HepG2 (cell line): Measurements from ENCODE around the gene CAGE1. TPM values are rescaled to one million over a fixed set of nuclear protein-coding genes. Genes with fewer than 3 reads are reported as not detected.

Source experiments
- ATAC-seq: fragments of 200-7000 bp; cut with Tn5 transposase; 3 replicates; pipeline ENCODE4 v1.9.1; 2020; ENCODE audit warnings: mild to moderate bottlenecking, moderate library complexity
- BruUV-seq: library from RNA; stranded (reverse); fragments of 400-500 nt; replicated peaks from 2 replicates; lab custom pipeline; 2021; lab: Mats Ljungman, UMichigan
- CTCF ChIA-PET: fragments of 300-600 bp; formaldehyde crosslinking; extraction: SDS; loops from one replicate; lab custom pipeline; 2021; ENCODE audit warnings: low total read pairs, inconsistent platforms, low intra/inter-chr PET ratio; lab: Yijun Ruan, JAX
- POLR2A ChIA-PET: fragments of 350-600 bp; sonication (Branson Sonifier 250); formaldehyde crosslinking; loops from one replicate; lab custom pipeline; 2020; ENCODE audit warnings: antibody characterized with exemption, inconsistent platforms; lab: Yijun Ruan, JAX
- DNase-seq: peaks from one replicate; pipeline ENCODE4 v3.0.0-alpha.2; 2015; ENCODE audit warnings: low spot score
- FAIRE-seq: peaks from 3 replicates; lab custom pipeline; 2011; peaks lifted over from hg19 to GRCh38; lab: Jason Lieb, UNC
- H2AFZ ChIP-seq: one replicate; pipeline ENCODE4 v1.6.1; 2011; ENCODE audit warnings: low read length, inconsistent platforms
- H3K27ac ChIP-seq: fragments of 300-600 bp; 3 replicates; pipeline ENCODE4 v1.8.0; 2011; ENCODE audit warnings: mixed run types, mild to moderate bottlenecking, mixed read lengths, low read length, inconsistent platforms; ENCODE audit not compliant: insufficient read depth; ENCODE audit errors: extremely low read length
- H3K27me3 ChIP-seq, 2 experiments: fragments of 200-600 bp in 1 of 2; 2 replicates in 1 of 2; 3 replicates in 1 of 2; pipeline versions ENCODE4 v1.6.0 to v1.8.0; 2011; ENCODE audit warnings: low read length in 2 of 2, mild to moderate bottlenecking in 2 of 2, moderate library complexity in 2 of 2, inconsistent platforms in 1 of 2; ENCODE audit not compliant: insufficient read depth in 2 of 2, control insufficient read depth in 1 of 2
- H3K36me3 ChIP-seq, 2 experiments: fragments of 200-600 bp in 1 of 2; replicated peaks in 1 of 2; 2 replicates in 1 of 2; 3 replicates in 1 of 2; pipeline versions ENCODE4 v1.5.1 to v1.8.0; 2011; ENCODE audit warnings: low read length in 2 of 2, inconsistent platforms in 1 of 2; ENCODE audit not compliant: insufficient read depth in 2 of 2, control insufficient read depth in 1 of 2
- H3K4me1 ChIP-seq: 2 replicates; pipeline ENCODE4 v1.5.1; 2012; ENCODE audit warnings: low read length, inconsistent platforms; ENCODE audit not compliant: insufficient read depth
- H3K4me2 ChIP-seq: 2 replicates; pipeline ENCODE4 v1.6.0; 2011; ENCODE audit warnings: low read depth, low read length, inconsistent platforms
- H3K4me3 ChIP-seq, 3 experiments: fragments of 200-600 bp in 1 of 3; sonication (generic), shearing (Covaris generic) in 1 of 3; replicated peaks in 1 of 3; 2 replicates each; pipeline ENCODE4 v1.5.1; 2011 to 2016; ENCODE audit warnings: low read length in 3 of 3, inconsistent platforms in 2 of 3, low read depth in 2 of 3, mild to moderate bottlenecking in 2 of 3, control low read depth in 1 of 3, mixed read lengths in 1 of 3; ENCODE audit not compliant: insufficient read depth in 1 of 3
- H3K79me2 ChIP-seq: one replicate; pipeline ENCODE4 v1.6.1; 2011; ENCODE audit warnings: low read length, inconsistent platforms; ENCODE audit not compliant: insufficient read depth
- H3K9ac ChIP-seq: 2 replicates; pipeline ENCODE4 v1.6.0; 2011; ENCODE audit warnings: mild to moderate bottlenecking, low read depth, low read length, inconsistent platforms; ENCODE audit not compliant: insufficient read depth
- H3K9me3 ChIP-seq: 2 replicates; pipeline ENCODE4 v1.5.1; 2012; ENCODE audit warnings: mild to moderate bottlenecking, low read length
- H4K20me1 ChIP-seq: 2 replicates; pipeline ENCODE4 v1.6.0; 2011; ENCODE audit warnings: inconsistent platforms, mild to moderate bottlenecking, low read length, moderate library complexity; ENCODE audit not compliant: insufficient read depth
- CREBL2 ChIP-seq: sonication (generic); formaldehyde crosslinking; IDR thresholded peaks from 2 replicates; pipeline ENCODE4 v1.8.1; 2023; ENCODE audit warnings: missing genetic modification reagents, mild to moderate bottlenecking, borderline replicate concordance
- FOXC1 ChIP-seq: sonication (generic); formaldehyde crosslinking; IDR thresholded peaks from 2 replicates; pipeline ENCODE4 v1.8.0; 2022; ENCODE audit warnings: mild to moderate bottlenecking, missing genetic modification reagents, borderline replicate concordance
- GPN1 ChIP-seq: sonication (generic); formaldehyde crosslinking; IDR thresholded peaks from 2 replicates; pipeline ENCODE4 v1.5.1; 2020; ENCODE audit warnings: missing genetic modification reagents, borderline replicate concordance
- GRHL1 ChIP-seq: sonication (generic); formaldehyde crosslinking; conservative IDR thresholded peaks from 2 replicates; pipeline ENCODE4 v1.8.0; 2022; ENCODE audit warnings: missing genetic modification reagents
- MTF1 ChIP-seq: sonication (generic); formaldehyde crosslinking; IDR thresholded peaks from 2 replicates; pipeline ENCODE4 v1.5.0; 2020; ENCODE audit warnings: missing genetic modification reagents
- NCOA2 ChIP-seq: sonication (generic); formaldehyde crosslinking; IDR thresholded peaks from 2 replicates; pipeline ENCODE4 v1.8.0; 2022; ENCODE audit warnings: inconsistent platforms
- NRL ChIP-seq: sonication (generic); formaldehyde crosslinking; IDR thresholded peaks from 2 replicates; pipeline ENCODE4 v1.5.0; 2020; ENCODE audit warnings: missing genetic modification reagents, mild to moderate bottlenecking, moderate library complexity, borderline replicate concordance
- TEAD3 ChIP-seq: optimal IDR thresholded peaks from 2 replicates; pipeline ENCODE3; 2016; ENCODE audit warnings: borderline replicate concordance
- THRA ChIP-seq: sonication (generic); formaldehyde crosslinking; IDR thresholded peaks from 2 replicates; pipeline ENCODE4 v1.4.0; 2020; ENCODE audit warnings: missing genetic modification reagents, borderline replicate concordance
- ZBTB20 ChIP-seq: sonication (generic); formaldehyde crosslinking; IDR thresholded peaks from 2 replicates; pipeline ENCODE4 v1.8.1; 2023; ENCODE audit warnings: missing genetic modification reagents, low read depth, mild to moderate bottlenecking, borderline replicate concordance
- ZNF10 ChIP-seq: sonication (generic); formaldehyde crosslinking; IDR thresholded peaks from 2 replicates; pipeline ENCODE4 v1.4.0; 2020; ENCODE audit warnings: mild to moderate bottlenecking, low read depth, missing genetic modification reagents, borderline replicate concordance
- WGBS: methylation state at CpG from one replicate; pipeline ENCODE4 v1.1.6; 2017; ENCODE audit warnings: low lambda C conversion rate; 5-methylcytosine and 5-hydroxymethylcytosine counted together
- in situ Hi-C: cut with HindIII; loops from 2 replicates; pipeline ENCODE4 v1.10.0; 2017; ENCODE audit warnings: low pct_unique_long_range_greater_than_20kb; ENCODE audit not compliant: extremely low pct_ligation_motif_present
- intact Hi-C: fragments of 100-400 bp; cut with micrococcal nuclease; formaldehyde crosslinking; loops from one replicate; pipeline ENCODE4 v1.10.0; 2022; ENCODE audit not compliant: unreplicated experiment
- polyA plus RNA-seq, 8 experiments: library from polyadenylated mRNA; depleted of rRNA in 3 of 8; stranded (reverse) in 7 of 8; unstranded in 1 of 8; fragments of >200 nt; fragmentation: Illumina TruSeq in 4 of 8; extraction: Trizol in 4 of 8; gene quantifications; 2 replicates each; pipeline versions ENCODE4 v1.2.1 to v1.2.3, GENCODE V29; 2011 to 2016; ENCODE audit warnings: low read depth in 4 of 8, missing spikeins in 1 of 8, mixed read lengths in 1 of 8; ENCODE audit not compliant: insufficient read depth in 1 of 8
- total RNA-seq, 5 experiments: library from RNA; depleted of rRNA; stranded (reverse); fragments of >200 nt; fragmentation: Illumina TruSeq; extraction: Trizol; gene quantifications; 2 replicates each; pipeline ENCODE4 v1.2.3, GENCODE V29; 2016; ENCODE audit warnings: low read depth in 1 of 5

Gene CAGE1
- total and polyA plus RNA-seq, 2 of the 13 experiments (the other 11 are each of a cell fraction or from before 2014, with no cell fraction given), result 0.03 to 0.15 TPM

- TF ChIP-seq GRHL1 (no peak), NRL (CRISPR knock-in tag) (no peak), FOXC1 (CRISPR knock-in tag) (no peak), CREBL2 (CRISPR knock-in tag) (no peak), MTF1 (CRISPR knock-in tag) (no peak)
Measured at GRCh38 chr6:7413151-7413823, 23.7 kb upstream of the CAGE1 start (continued).

- FAIRE-seq, result no peak
- no peak overlapping the region for H3K27ac ChIP-seq
- H3K36me3 ChIP-seq, result peaks cover 26 to 76% of the 10 kb centered on the region in 2 experiments
- BruUV-seq, result no TSS peak
- H2AFZ ChIP-seq, result no peak overlapping the region
- no peak for TF ChIP-seq THRA (CRISPR knock-in tag)
- TF ChIP-seq NCOA2, result no peak
- TF ChIP-seq TEAD3 (CRISPR knock-in tag), result no peak
- no peak for TF ChIP-seq GPN1 (CRISPR knock-in tag)
- no peak for TF ChIP-seq ZBTB20 (CRISPR knock-in tag)
- TF ChIP-seq ZNF10, result no peak
- H3K9me3 ChIP-seq, result no peaks in the 10 kb centered on the region
- no peak overlapping the region for H3K9ac ChIP-seq
- DNase-seq, result no peak
- H3K4me1 ChIP-seq, result no peaks in the 10 kb centered on the region
- H4K20me1 ChIP-seq, result no peaks in the 10 kb centered on the region
- POLR2A ChIA-PET, result no interaction called here
- H3K4me2 ChIP-seq, result no peak overlapping the region
- CTCF ChIA-PET, result no interaction called here
- H3K79me2 ChIP-seq, result no peaks in the 10 kb centered on the region
- WGBS, result 98% methylated on average over 2 of the region's 2 CpGs
- no peak overlapping the region for H3K4me3 ChIP-seq
- H3K27me3 ChIP-seq, result no peaks in the 10 kb centered on the region
- intact Hi-C loops (no loop called here), in situ Hi-C loops (loop anchor here (5.0 kb wide), 1 partner anchor 201 kb away; no protein-coding TSS in a partner anchor)
- no peak for ATAC-seq
Measured at GRCh38 chr6:7411328-7411727, 21.8 kb upstream of the CAGE1 start.
